Lung (tissue), 12 donors: ENCODE data around the gene PPEF2. TPM values are rescaled to one million over a fixed set of nuclear protein-coding genes. Genes with fewer than 3 reads are reported as not detected.

ENCODE experiments used
- ATAC-seq: fragments of 200-7000 bp; cut with Tn5 transposase; one replicate; pipeline ENCODE4 v1.9.1; 2020; ENCODE audit warnings: moderate number of reproducible peaks; ENCODE audit not compliant: insufficient read depth, low FRiP score
- DNase-seq, 3 donors: peaks; one replicate each; pipeline ENCODE4 v3.0.0-alpha.2; 2013 to 2017
- H3K27ac ChIP-seq, 2 donors: one replicate each; pipeline ENCODE4 v1.5.1; 2013; ENCODE audit warnings: mild to moderate bottlenecking in 2 of 2, moderate library complexity in 2 of 2, control low read depth in 1 of 2, inconsistent platforms in 1 of 2, low read depth in 1 of 2, low read length in 1 of 2
- H3K27me3 ChIP-seq, 3 donors: one replicate each; pipeline ENCODE4 v1.5.1; 2013; ENCODE audit warnings: low read length in 2 of 3; ENCODE audit not compliant: control insufficient read depth in 3 of 3, insufficient read depth in 3 of 3
- H3K36me3 ChIP-seq, 4 donors: one replicate each; pipeline ENCODE4 v1.5.1; 2013; ENCODE audit warnings: low read length in 4 of 4, mild to moderate bottlenecking in 1 of 4, moderate library complexity in 1 of 4; ENCODE audit not compliant: control insufficient read depth in 4 of 4, insufficient read depth in 4 of 4
- H3K4me1 ChIP-seq, 5 donors: one replicate each; pipeline ENCODE4 v1.5.1; 2013; ENCODE audit warnings: low read length in 5 of 5, mild to moderate bottlenecking in 2 of 5, moderate library complexity in 1 of 5; ENCODE audit not compliant: control insufficient read depth in 5 of 5, insufficient read depth in 5 of 5
- H3K4me3 ChIP-seq: one replicate; pipeline ENCODE4 v1.5.1; 2013; ENCODE audit warnings: mild to moderate bottlenecking, control low read depth, moderate library complexity
- H3K9ac ChIP-seq, 2 donors: one replicate each; pipeline ENCODE4 v1.5.1; 2013; ENCODE audit warnings: low read length in 2 of 2, control low read depth in 1 of 2; ENCODE audit not compliant: insufficient read depth in 1 of 2
- H3K9me3 ChIP-seq, 4 donors: one replicate each; pipeline ENCODE4 v1.5.1; 2013; ENCODE audit warnings: low read length in 3 of 4, mild to moderate bottlenecking in 1 of 4, moderate library complexity in 1 of 4; ENCODE audit not compliant: control insufficient read depth in 4 of 4, insufficient read depth in 3 of 4
- WGBS, 2 donors: extraction: QIAGEN DNeasy Blood & Tissue Kit; methylation state at CpG; one replicate each; pipeline ENCODE4 v1.1.7; 2013; 5-methylcytosine and 5-hydroxymethylcytosine counted together
- polyA plus RNA-seq, 2 donors: library from polyadenylated mRNA; stranded (reverse); fragments of 200-250 nt; gene quantifications; one replicate each; pipeline ENCODE4 v1.2.1, GENCODE V29; 2013
- total RNA-seq, 2 donors: library from RNA; depleted of rRNA in 1 of 2; stranded (reverse); fragments of >200 nt in 1 of 2; gene quantifications; one replicate each; pipeline ENCODE4 v1.2.1, GENCODE V29; 2014 to 2021
- TF ChIP-seq, protein P1 (sequence below): IDR thresholded peaks from 2 replicates; pipeline ENCODE4 v1.5.1; 2012; ENCODE audit warnings: mild to moderate bottlenecking; ENCODE audit errors: control extremely low read depth, extremely low read depth
- donor health status: control.
- donor health status: control.
- donor health status: Bipolar disorder and iron deficiency.
- donor health status: healthy.
- donor health status: DM: yes; HTN: yes; CAD: no.

The PPEF2 gene
- total and polyA plus RNA-seq, 4 donors: 0.01 TPM; not detected in 3

GRCh38 chr4:75834772-75835154 lies 67.5 kb downstream of the PPEF2 start:
- DNase-seq (no peak), ATAC-seq (no peak)
- Histone ChIP-seq H3K4me1 (no peaks in the 10 kb centered on the region), H3K36me3 (no peaks in the 10 kb centered on the region), H3K9ac (no peak overlapping the region), H3K4me3 (no peak overlapping the region), H3K27me3 (no peaks in the 10 kb centered on the region), H3K27ac (no peak overlapping the region), H3K9me3 (no peaks in the 10 kb centered on the region)
- TF ChIP-seq, protein P1, sequence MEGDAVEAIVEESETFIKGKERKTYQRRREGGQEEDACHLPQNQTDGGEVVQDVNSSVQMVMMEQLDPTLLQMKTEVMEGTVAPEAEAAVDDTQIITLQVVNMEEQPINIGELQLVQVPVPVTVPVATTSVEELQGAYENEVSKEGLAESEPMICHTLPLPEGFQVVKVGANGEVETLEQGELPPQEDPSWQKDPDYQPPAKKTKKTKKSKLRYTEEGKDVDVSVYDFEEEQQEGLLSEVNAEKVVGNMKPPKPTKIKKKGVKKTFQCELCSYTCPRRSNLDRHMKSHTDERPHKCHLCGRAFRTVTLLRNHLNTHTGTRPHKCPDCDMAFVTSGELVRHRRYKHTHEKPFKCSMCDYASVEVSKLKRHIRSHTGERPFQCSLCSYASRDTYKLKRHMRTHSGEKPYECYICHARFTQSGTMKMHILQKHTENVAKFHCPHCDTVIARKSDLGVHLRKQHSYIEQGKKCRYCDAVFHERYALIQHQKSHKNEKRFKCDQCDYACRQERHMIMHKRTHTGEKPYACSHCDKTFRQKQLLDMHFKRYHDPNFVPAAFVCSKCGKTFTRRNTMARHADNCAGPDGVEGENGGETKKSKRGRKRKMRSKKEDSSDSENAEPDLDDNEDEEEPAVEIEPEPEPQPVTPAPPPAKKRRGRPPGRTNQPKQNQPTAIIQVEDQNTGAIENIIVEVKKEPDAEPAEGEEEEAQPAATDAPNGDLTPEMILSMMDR: no peak
- WGBS, 2 donors: 73 to 81% methylated on average over 2 of the region's 2 CpGs

DNA sequence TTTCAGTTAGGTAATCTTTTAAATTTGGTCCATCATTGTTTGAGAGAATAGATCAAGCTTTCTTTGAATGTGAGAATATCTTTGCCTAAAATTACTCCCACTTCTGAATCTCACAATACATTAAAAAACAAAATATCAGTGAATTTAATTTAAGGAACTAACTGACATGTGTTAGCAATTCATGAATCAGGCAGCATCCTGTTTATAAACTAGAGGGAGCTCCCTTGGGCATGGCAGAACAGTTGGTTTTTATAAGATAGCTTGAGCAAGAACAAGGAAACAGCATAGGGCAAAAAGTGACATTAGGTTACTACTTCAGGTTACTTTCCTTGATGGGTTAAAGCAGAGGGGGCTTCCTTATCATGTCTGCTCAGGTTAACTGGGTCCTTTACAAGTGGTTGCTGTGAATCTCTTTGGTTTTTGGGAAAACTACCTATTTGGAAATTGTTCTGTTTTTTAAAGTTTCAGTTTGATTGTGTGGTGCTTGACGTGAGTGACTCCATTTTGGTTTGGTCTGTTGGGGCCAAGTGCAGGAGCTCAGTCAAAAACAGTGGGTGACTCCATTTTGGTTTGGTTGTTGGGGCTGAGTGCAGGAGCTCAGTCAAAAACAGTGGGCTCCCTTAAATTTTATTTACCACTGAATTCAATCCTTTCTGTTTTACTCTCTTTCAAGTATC lies 68.0 kb downstream of the PPEF2 start:
- Histone ChIP-seq H3K27ac (no peak overlapping the region), H3K9ac (no peak overlapping the region), H3K27me3 (no peaks in the 10 kb centered on the region), H3K4me3 (no peak overlapping the region), H3K9me3 (no peaks in the 10 kb centered on the region), H3K36me3 (no peaks in the 10 kb centered on the region), H3K4me1 (no peaks in the 10 kb centered on the region)
- TF ChIP-seq, protein P1: no peak
- no peak for DNase-seq
- WGBS, 2 donors: 76 to 89% methylated on average over 1 of the region's 1 CpG
- no peak for ATAC-seq

GRCh38 chr4:75831856-75832405 lies 70.3 kb downstream of the PPEF2 start:
- H3K9ac ChIP-seq: no peak overlapping the region
- no peak overlapping the region for H3K4me3 ChIP-seq
- H3K9me3 ChIP-seq: no peaks in the 10 kb centered on the region
- DNase-seq: no peak
- TF ChIP-seq, protein P1: no peak
- WGBS, 2 donors: 65 to 69% methylated on average over 2 of the region's 2 CpGs
- ATAC-seq: no peak
- H3K27ac ChIP-seq: no peak overlapping the region
- no peaks in the 10 kb centered on the region for H3K4me1 ChIP-seq
- H3K27me3 ChIP-seq: no peaks in the 10 kb centered on the region
- no peaks in the 10 kb centered on the region for H3K36me3 ChIP-seq

- H3K27me3 ChIP-seq: no peaks in the 10 kb centered on the region
- no peak overlapping the region for H3K4me3 ChIP-seq
- ATAC-seq: no peak
- TF ChIP-seq, protein P1: no peak
- H3K36me3 ChIP-seq: no peaks in the 10 kb centered on the region
- H3K9me3 ChIP-seq: no peaks in the 10 kb centered on the region
- H3K9ac ChIP-seq: no peak overlapping the region
- no peaks in the 10 kb centered on the region for H3K4me1 ChIP-seq
- 73 to 90% methylated on average over 1 of the region's 1 CpG for WGBS, 2 donors
- DNase-seq: no peak
- no peak overlapping the region for H3K27ac ChIP-seq
Observed at GRCh38 chr4:75830906-75831305, 71.3 kb downstream of the PPEF2 start.
